Stimulated activated CD4-positive, alpha-beta T cell treated with anti-CD3 and anti-CD28 coated beads, Interleukin-12 subunit alpha, Interleukin-12 subunit beta, amount 100 ng/mL, for 4 hours (primary cell): ENCODE results near the gene POLR2F.

Experiments used
- DNase-seq: peaks from one replicate; pipeline ENCODE4 v3.0.0-alpha.2; 2020

The POLR2F gene

GRCh38 chr22:37953437-37954179, at the start of gene POLR2F, which contains the start of gene C22orf23:
Gene POLR2F (plus strand): TSS chr22:37953699. CDS start chr22:37953788, 89 bp downstream.
Gene C22orf23 (minus strand): TSS chr22:37953601. CDS start chr22:37953149, 452 bp downstream.
- DNase-seq = peak; percentile 97

- DNase-seq = no peak
These were observed 48.6 kb upstream of the POLR2F start for GRCh38 chr22:37904572-37905533.

- DNase-seq = peak; percentile 63
These were observed 47.8 kb upstream of the POLR2F start, which contains the start of gene MICALL1 for GRCh38 chr22:37905534-37906363. Gene MICALL1 (plus strand): TSS chr22:37906297. CDS start chr22:37906423, 126 bp downstream.

GRCh38 chr22:37906364-37907008, 47.0 kb upstream of the POLR2F start:
- peak; percentile 36 for DNase-seq

GRCh38 chr22:37907036-37907954, 46.2 kb upstream of the POLR2F start:
- no peak for DNase-seq

- DNase-seq = no peak
These were observed 43.7 kb upstream of the POLR2F start for GRCh38 chr22:37909766-37910165.

GRCh38 chr22:37910890-37911672, 42.4 kb upstream of the POLR2F start:
- no peak for DNase-seq

- no peak for DNase-seq
These were observed 41.8 kb upstream of the POLR2F start for GRCh38 chr22:37911697-37912096.

- DNase-seq = no peak
These were observed 41.3 kb upstream of the POLR2F start for GRCh38 chr22:37912171-37912570.

- DNase-seq = no peak
These were observed 40.2 kb upstream of the POLR2F start for GRCh38 chr22:37913233-37913721.

- no peak for DNase-seq
These were observed 37.2 kb upstream of the POLR2F start for GRCh38 chr22:37916311-37916710.

- no peak for DNase-seq
These were observed 35.5 kb upstream of the POLR2F start for GRCh38 chr22:37917874-37918548.

- no peak for DNase-seq
These were observed 34.8 kb upstream of the POLR2F start for GRCh38 chr22:37918580-37919270.

- no peak for DNase-seq
These were observed 33.4 kb upstream of the POLR2F start for GRCh38 chr22:37920126-37920525.

GRCh38 chr22:37922191-37922590, 31.3 kb upstream of the POLR2F start:
- DNase-seq = no peak

GRCh38 chr22:37923927-37924326, 29.6 kb upstream of the POLR2F start:
- no peak for DNase-seq

GRCh38 chr22:37924386-37925065, 29.0 kb upstream of the POLR2F start:
- no peak for DNase-seq

- DNase-seq = no peak
These were observed 28.2 kb upstream of the POLR2F start for GRCh38 chr22:37925330-37925729.
